Activated CD4-positive, alpha-beta T cell treated with anti-CD3 and anti-CD28 coated beads, Interleukin-2, amount 50 U/mL, for 24 hours (primary cell): ENCODE results near the gene ZNF90.
"Not testable (repeated sequence)": the region's sequence is repeated elsewhere in the genome, so short reads cannot be mapped to it uniquely, and the experiment has no call there.

Experiments used
- DNase-seq, 2 donors: peaks; one replicate each; pipeline ENCODE4 v3.0.0-alpha.2; 2020; ENCODE audit warnings: low read depth in 1 of 2, low spot score in 1 of 2

Gene ZNF90

DNA sequence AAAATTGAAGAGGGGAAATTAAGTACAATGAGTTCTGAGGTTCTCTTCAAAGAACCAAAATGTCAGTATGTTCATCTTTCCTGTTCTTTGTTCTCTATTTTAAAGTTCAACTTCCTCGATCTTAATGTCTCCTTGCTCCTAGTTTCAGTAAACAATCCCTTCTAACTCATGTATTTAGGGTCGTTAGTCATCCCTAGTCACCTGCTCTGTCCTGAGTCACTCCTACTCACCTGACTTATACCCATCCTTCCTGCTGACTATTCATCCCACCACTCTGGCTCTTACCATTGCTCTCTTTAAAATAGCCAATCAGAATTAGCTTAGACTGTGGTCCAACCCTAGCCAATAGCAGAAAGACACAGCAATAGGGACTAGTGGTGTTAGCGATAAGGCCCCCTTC, 24.3 kb downstream of the ZNF90 start:
- no peak for DNase-seq

DNA sequence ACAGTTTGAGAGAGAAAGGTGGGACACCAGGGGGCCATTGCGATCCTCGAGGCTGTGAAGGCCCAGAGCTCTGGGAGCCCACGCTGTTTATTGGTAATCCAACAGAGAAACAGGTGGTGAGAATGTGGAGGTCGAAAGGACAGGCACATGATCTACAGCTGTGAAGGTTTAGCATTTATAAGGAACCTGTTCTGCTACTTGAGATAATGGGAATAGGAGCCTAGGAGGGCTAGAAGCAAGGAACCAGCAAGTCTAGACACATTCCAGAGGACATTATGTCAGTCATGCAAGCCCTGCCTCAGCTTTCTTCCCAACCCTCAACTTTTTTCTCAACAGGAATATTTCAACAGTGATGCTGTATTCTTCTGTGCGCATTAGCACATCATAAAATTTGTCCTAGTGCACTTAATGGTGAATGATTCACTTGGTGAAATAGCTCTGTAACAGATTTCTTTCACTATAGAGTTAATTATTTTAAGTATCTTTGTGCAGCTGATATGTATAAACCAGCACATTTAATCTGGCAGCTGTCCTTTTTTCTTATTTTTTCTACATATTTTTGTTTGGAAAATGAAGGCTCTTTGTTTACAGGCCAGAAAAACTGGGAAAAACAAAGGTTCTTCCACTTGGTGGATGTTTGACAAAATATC, 25.4 kb downstream of the ZNF90 start:
- no peak for DNase-seq

DNA sequence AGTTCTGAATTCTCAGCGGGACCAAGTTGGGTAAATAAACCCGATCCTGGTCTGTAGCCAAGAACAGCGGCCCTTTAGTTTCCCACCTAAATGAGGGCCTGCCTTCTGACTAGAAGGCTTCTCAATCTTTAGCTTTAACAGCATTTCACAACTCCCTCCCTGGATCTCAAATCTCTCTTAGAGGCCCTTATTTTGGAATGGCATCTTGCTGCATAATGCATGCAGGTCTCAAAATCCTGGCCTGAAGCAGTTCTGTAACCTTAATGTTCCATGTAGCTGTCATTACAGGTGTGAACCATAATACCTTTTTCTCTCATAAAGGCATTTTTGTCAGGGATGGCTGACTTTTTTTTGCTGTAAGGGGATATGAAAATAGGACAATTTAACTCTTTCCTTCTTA, 29.5 kb downstream of the ZNF90 start:
- DNase-seq, result no peak

DNA sequence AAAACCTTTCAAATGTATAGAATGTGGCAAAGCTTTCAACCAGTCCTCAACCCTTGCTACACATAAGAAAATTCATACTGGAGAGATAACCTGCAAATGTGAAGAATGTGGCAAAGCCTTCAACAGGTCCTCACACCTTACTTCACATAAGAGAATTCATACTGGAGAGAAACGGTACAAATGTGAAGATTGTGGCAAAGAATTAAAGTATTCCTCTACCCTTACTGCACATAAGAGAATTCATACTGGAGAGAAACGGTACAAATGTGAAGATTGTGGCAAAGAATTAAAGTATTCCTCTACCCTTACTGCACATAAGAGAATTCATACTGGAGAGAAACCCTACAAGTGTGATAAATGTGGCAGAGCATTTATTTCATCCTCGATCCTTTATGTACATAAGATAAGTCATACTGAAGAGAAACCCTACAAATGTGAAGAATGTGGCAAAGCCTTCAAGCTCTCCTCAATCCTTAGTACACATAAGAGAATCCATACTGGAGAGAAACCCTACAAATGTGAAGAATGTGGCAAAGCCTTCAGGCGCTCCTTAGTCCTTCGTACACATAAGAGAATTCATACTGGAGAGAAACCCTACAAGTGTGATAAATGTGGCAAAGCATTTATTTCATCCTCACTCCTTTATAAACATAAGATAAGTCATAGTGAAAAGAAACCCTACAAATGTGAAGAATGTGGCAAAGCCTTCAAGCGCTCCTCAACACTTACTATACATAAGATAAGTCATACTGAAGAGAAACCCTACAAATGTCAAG, 40.5 kb downstream of the ZNF90 start:
- not testable (repeated sequence) for DNase-seq

DNA sequence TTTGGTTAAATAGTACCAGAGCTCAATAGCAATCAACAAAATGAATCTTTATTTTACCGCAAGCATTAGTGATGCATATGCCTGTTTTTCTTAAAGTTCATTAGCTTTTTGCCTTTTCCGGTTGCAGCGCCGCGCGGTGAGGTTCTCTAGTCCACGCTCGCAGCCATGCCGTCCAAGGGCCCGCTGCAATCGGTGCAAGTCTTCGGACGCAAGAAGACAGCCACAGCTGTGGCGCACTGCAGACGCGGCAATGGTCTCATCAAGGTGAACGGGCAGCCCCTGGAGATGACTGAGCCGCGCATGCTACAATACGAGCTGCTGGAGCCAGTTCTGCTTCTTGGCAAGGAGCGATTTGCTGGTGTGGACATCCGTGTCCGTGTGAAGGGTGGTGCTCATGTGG, 47.1 kb downstream of the ZNF90 start:
- DNase-seq, result no peak

DNA sequence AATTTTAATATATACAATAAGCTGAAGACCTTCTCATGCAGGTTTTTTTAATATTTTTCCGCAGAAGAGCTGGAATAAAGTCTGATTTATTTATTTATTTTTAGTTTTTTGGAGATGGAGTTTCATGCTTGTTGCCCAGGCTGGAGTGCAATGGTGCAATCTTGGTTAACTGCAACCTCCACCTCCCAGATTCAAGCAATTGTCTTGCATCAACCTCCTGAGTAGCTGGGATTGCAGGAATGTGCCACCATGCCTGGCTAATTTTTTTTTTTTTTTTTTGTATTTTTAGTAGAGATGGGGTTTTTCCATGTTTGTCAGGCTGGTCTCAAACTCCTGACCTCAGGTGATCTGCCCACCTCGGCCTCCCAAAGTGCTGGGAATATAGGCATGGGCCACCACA, 55.1 kb downstream of the ZNF90 start:
- DNase-seq, result not testable (repeated sequence)

GRCh38 chr19:20137714-20138113, 59.9 kb downstream of the ZNF90 start:
- DNase-seq, result not testable (repeated sequence)

DNA sequence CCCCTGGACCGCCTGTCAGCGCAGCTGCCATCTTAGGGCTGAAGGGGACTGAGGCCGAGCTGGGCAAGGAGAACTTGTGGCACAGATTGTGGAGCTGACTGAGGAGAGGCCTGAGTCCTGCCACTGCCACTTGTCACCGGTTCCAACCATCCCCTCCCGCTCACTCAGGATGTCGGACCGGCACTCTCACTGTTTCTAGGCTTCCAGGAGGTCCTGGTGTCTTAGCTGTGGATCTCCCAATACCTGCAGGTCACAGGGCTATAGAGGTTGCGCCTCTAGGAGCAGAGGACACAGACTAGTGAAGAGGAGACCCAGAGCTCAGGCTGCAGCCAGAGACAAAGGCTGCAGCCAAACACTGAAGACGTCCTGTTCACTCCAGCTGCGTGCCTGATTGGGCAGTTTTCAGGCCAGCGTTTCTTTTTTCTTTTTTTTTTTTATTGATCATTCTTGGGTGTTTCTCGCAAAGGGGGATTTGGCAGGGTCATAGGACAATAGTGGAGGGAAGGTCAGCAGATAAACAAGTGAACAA, 73.9 kb downstream of the ZNF90 start:
- DNase-seq, result no peak

GRCh38 chr19:20152506-20152905, 74.7 kb downstream of the ZNF90 start:
- DNase-seq, result not testable (repeated sequence)

DNA sequence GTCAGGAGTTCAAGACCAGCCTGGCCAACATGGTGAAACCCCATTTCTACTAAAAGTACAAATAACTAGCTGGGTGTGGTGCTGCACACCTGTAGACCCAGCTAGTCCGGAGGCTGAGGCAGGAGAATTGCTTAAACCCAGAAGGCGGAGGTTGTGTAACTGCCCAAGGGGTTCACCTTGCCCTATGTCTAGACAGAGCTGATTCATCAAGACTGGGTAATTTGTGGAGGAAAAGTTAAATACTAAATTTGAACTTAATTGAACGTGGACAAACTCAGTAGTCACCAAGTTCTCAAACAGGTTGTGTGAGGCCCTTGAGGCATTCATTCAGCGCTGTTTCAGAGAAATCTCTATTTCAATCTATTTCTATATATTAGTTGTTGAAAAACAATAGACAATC, 75.5 kb downstream of the ZNF90 start:
- no peak for DNase-seq

GRCh38 chr19:20154636-20155035, 76.8 kb downstream of the ZNF90 start:
- DNase-seq, result no peak

DNA sequence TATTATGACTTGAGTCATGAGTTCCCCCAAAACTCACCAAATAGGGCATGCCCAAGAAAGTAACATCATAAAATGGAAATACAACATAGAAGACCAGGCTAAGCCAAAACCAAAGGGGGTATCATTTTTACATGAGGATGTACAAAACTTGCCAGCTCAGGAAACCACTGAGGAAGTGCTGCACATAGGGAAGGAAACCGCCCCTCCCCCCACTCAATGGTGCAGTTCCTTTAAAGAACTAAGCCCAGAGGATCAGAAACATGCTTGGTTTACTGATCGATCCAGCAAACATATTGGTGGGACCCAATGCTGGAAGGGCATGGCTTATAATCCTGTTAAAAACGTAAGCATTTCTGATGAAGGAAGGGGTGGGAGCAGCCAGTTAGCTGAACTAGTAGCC, 85.0 kb downstream of the ZNF90 start:
- DNase-seq, result no peak

- no peak for DNase-seq
Observed at GRCh38 chr19:20164456-20164855, 86.7 kb downstream of the ZNF90 start.

GRCh38 chr19:20165971-20166592, 88.3 kb downstream of the ZNF90 start:
- no peak for DNase-seq

GRCh38 chr19:20167020-20167644, 89.3 kb downstream of the ZNF90 start, which contains the start of gene ZNF486:
TSS of gene ZNF486 (plus strand) at chr19:20167214. CDS start at chr19:20167331, 117 bp downstream.
- peak; percentile 71 to 91 for DNase-seq

DNA sequence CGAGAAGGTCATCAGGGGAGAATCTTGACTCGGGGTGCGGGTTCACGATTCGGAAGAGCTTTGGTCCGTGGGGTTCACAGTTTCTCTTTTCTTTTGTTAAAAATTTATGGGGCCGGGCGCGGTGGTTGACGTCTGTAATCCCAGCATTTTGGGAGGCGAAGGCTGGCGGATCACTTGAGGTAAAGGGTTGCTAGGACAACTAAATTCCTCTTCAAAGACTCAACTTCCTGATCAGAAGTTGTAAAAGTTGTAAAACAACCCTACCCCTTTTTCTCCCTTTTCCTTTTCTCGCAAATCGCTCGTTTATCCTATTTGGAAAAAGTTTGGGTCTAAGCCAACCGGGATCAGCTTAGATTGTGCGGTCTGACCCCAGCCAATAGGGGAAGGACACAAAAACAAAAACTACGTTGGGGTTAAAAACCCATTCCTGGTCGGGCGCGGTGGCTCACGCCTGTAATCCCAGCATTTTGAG, 89.9 kb downstream of the ZNF90 start:
- DNase-seq, result no peak
